Breast epithelium (tissue), 4 donors: Measurements from ENCODE around the gene UST. TPM values are rescaled to one million over a fixed set of nuclear protein-coding genes. Genes with fewer than 3 reads are reported as not detected.

Experiments used
- DNase-seq, 2 donors: peaks; one replicate each; pipeline ENCODE4 v3.0.0-alpha.2; 2019; ENCODE audit warnings: low spot score in 2 of 2
- H3K27ac ChIP-seq, 2 donors: fragments of 200-600 bp; sonication (generic) in 1 of 2; one replicate each; pipeline ENCODE4 v1.5.1; 2016 to 2019; ENCODE audit warnings: mild to moderate bottlenecking in 1 of 2
- H3K27me3 ChIP-seq, 2 donors: fragments of 200-600 bp; sonication (generic) in 1 of 2; one replicate each; pipeline versions ENCODE4 v1.5.1 to v1.6.0; 2017 to 2019; ENCODE audit warnings: control low read depth in 1 of 2, mild to moderate bottlenecking in 1 of 2
- H3K36me3 ChIP-seq: fragments of 200-600 bp; one replicate; pipeline ENCODE4 v1.5.1; 2019
- H3K4me1 ChIP-seq, 2 donors: fragments of 200-600 bp; sonication (generic); one replicate each; pipeline ENCODE4 v1.5.1; 2016 to 2019; ENCODE audit warnings: control low read depth in 1 of 2
- H3K4me3 ChIP-seq, 3 donors: fragments of 200-600 bp; sonication (generic); 1 replicate in 2 of 3; 2 replicates in 1 of 3; pipeline ENCODE4 v1.5.1; 2016 to 2019; ENCODE audit warnings: mild to moderate bottlenecking in 3 of 3, moderate library complexity in 2 of 3
- H3K9me3 ChIP-seq, 2 donors: fragments of 200-600 bp; sonication (generic) in 1 of 2; one replicate each; pipeline ENCODE4 v1.5.1; 2016 to 2019; ENCODE audit warnings: control low read depth in 1 of 2
- POLR2A ChIP-seq: fragments of 450-650 bp; IDR thresholded peaks from one replicate; pipeline ENCODE4 v1.6.1; 2016; ENCODE audit warnings: antibody characterized with exemption, mild to moderate bottlenecking, moderate library complexity
- POLR2AphosphoS5 ChIP-seq, 3 donors: sonication (generic); formaldehyde crosslinking; IDR thresholded peaks; one replicate each; pipeline ENCODE4 v1.6.1; 2017; ENCODE audit warnings: antibody characterized with exemption in 3 of 3
- intact Hi-C: fragments of 100-400 bp; cut with DNase I; formaldehyde crosslinking; loops from one replicate; pipeline ENCODE4 v1.15.1; 2023; ENCODE audit warnings: low total_unique reads
- total RNA-seq, 3 donors: library from RNA; depleted of rRNA; stranded (reverse); fragments of >200 nt; gene quantifications; one replicate each; pipeline ENCODE4 v1.1.0, GENCODE V29; 2016
- TF ChIP-seq, protein P1 (sequence below), 3 donors: fragments of 450-650 bp; IDR thresholded peaks; one replicate each; pipeline ENCODE4 v1.5.1; 2016 to 2017; ENCODE audit warnings: antibody characterized with exemption in 3 of 3, mild to moderate bottlenecking in 3 of 3, moderate library complexity in 3 of 3

The UST gene
- total RNA-seq, 3 donors from 2014 or later = 10.5 to 28.8 (median 13.2) TPM

DNA sequence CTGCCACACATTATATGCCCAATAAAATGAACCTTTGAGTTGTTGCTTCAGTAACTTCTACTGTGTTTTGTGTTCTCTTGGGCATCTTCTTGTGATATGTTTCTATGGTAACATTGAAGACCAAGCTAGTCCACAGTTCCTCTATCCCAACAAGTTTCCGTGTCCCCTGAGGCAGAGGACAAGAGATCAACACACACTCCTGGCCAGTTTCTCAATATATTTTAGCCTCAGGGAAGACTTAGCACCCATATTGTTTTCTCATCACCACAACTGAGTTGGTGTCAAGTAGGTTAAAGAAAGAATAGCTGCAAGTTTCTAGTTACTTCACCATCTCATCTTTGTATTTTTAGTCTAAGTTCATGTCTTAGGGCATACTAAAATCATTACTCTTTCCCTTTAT, 277.5 kb downstream of the UST start:
- no peaks in the 10 kb centered on the region for H3K27me3 ChIP-seq
- H3K27ac ChIP-seq = no peak overlapping the region
- no peak for TF ChIP-seq POLR2A
- no peak for TF ChIP-seq POLR2AphosphoS5 (IDR thresholded peaks at IDR 0.05)
- TF ChIP-seq, protein P1, sequence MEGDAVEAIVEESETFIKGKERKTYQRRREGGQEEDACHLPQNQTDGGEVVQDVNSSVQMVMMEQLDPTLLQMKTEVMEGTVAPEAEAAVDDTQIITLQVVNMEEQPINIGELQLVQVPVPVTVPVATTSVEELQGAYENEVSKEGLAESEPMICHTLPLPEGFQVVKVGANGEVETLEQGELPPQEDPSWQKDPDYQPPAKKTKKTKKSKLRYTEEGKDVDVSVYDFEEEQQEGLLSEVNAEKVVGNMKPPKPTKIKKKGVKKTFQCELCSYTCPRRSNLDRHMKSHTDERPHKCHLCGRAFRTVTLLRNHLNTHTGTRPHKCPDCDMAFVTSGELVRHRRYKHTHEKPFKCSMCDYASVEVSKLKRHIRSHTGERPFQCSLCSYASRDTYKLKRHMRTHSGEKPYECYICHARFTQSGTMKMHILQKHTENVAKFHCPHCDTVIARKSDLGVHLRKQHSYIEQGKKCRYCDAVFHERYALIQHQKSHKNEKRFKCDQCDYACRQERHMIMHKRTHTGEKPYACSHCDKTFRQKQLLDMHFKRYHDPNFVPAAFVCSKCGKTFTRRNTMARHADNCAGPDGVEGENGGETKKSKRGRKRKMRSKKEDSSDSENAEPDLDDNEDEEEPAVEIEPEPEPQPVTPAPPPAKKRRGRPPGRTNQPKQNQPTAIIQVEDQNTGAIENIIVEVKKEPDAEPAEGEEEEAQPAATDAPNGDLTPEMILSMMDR (IDR thresholded peaks at IDR 0.05) = no peak
- H3K4me1 ChIP-seq = peaks cover 0 to 4% of the 10 kb centered on the region in 2 donors
- H3K36me3 ChIP-seq = no peaks in the 10 kb centered on the region
- H3K4me3 ChIP-seq = no peak overlapping the region
- intact Hi-C loops = no loop called here
- no peaks in the 10 kb centered on the region for H3K9me3 ChIP-seq
- DNase-seq = no peak

DNA sequence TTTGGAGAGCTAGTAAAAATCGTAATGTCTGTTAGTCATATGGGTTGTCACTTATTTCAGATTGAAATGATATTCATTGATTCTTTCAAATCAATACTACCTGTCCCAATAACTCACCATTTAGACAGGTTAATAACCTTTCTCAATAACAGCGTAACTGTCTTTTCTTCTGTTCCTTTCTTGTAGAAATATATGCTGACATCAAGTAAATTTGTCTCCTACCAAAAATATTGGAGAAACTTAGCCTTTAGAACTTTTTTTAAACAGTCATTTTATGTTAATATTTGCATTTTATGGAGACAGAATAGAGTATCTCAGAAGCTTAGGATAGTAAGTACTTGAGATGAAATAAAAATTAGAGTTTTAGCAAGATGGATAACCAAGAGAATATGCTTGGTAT, 278.2 kb downstream of the UST start:
- H3K4me1 ChIP-seq = peaks cover 0 to 4% of the 10 kb centered on the region in 2 donors
- intact Hi-C loops = loop anchor here (5.0 kb wide), 1 partner anchor 687 kb away; no protein-coding TSS in a partner anchor
- no peaks in the 10 kb centered on the region for H3K9me3 ChIP-seq
- H3K27me3 ChIP-seq = no peaks in the 10 kb centered on the region
- H3K27ac ChIP-seq = no peak overlapping the region
- DNase-seq = no peak
- H3K36me3 ChIP-seq = no peaks in the 10 kb centered on the region
- no peak overlapping the region for H3K4me3 ChIP-seq
- TF ChIP-seq POLR2AphosphoS5 (IDR thresholded peaks at IDR 0.05) = no peak
- TF ChIP-seq, protein P1 (IDR thresholded peaks at IDR 0.05) = no peak
- no peak for TF ChIP-seq POLR2A

DNA sequence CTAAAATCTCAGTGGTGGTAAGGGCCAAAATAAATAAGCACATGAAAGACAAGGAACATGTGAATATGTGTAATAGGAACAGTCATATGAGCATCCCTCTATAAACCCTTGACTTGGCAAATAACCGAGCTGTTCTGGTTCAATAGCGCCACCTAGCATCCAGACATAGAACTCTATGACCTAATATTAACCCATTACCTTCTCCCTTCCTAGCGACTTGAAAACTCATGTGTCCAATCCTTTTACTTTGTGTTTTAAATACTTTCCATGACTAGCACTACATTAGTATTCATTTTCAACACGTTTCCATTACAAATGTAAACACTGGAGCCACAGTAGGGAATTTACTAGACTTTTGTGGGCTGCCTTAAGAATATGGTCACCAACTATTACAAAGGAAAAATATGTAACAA, 279.7 kb downstream of the UST start:
- Histone ChIP-seq H3K9me3 (no peaks in the 10 kb centered on the region), H3K36me3 (no peaks in the 10 kb centered on the region), H3K27me3 (no peaks in the 10 kb centered on the region), H3K27ac (no peak overlapping the region), H3K4me1 (peaks cover 0 to 4% of the 10 kb centered on the region in 2 donors), H3K4me3 (no peak overlapping the region)
- TF ChIP-seq, protein P1 (IDR thresholded peaks at IDR 0.05) = peak in 2 of 3 donors; percentile 25 to 30
- no peak for TF ChIP-seq POLR2A
- no peak for DNase-seq
- intact Hi-C loops = loop anchor here (5.0 kb wide), 1 partner anchor 686 kb away; no protein-coding TSS in a partner anchor

DNA sequence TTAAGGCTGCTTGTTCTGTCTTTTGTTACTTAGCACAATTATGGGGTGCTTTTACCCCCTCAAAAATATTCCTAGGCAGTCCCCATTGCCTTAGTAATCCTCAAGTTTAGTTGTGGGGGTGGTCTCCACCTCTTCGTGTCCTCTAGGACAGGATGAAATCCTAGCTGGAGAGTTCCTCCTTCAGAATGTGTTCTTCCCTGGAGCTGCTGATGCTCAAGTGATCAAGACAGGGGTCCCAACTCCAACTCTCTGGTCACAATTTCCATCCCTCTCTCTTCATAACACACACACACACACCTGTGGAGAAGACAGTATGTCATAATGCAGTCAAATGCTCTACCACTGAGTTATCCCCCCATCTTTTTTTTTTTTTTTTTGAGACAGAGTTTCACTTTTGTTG, 280.7 kb downstream of the UST start:
- Histone ChIP-seq H3K4me3 (no peak overlapping the region), H3K27me3 (no peaks in the 10 kb centered on the region), H3K4me1 (peaks cover 0 to 4% of the 10 kb centered on the region in 2 donors), H3K36me3 (no peaks in the 10 kb centered on the region), H3K27ac (no peak overlapping the region), H3K9me3 (no peaks in the 10 kb centered on the region)
- intact Hi-C loops = loop anchor here (5.0 kb wide), 1 partner anchor 685 kb away; no protein-coding TSS in a partner anchor
- DNase-seq = no peak
- TF ChIP-seq POLR2AphosphoS5 (IDR thresholded peaks at IDR 0.05) (no peak), POLR2A (no peak)
- TF ChIP-seq, protein P1 (IDR thresholded peaks at IDR 0.05) = no peak

DNA sequence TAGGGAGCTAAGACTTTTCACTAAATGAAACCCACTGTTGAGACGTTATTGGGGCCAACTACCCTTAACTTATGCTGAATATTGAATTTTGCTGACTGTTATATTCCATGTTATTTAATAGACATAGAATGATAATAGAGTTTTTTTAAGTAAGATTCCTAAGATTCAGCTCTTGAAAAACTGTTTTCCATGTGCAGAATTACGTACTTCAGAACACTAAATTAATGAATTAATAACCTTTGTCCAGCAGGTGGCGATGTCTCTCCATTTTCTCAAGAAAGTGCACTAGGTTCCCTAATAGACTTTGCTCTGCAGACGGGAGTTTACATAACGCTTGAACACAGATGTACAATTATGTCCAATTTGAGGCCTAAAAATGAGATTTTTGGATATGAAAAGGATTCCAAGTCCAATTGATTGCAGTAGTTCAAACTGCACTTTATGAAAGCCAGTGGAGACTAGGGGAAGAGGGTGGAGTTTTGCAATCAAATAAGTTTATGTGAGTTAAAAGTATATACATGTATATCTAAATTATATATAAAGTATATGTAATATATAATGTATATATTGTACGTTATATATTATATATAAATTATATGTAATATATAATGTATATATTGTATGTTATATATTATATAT, 282.1 kb downstream of the UST start:
- TF ChIP-seq, protein P1 (IDR thresholded peaks at IDR 0.05) = peak; percentile 74 to 88 (median 80)
- no peak for TF ChIP-seq POLR2AphosphoS5 (IDR thresholded peaks at IDR 0.05)
- intact Hi-C loops = loop anchor here (5.0 kb wide), 1 partner anchor 683 kb away; no protein-coding TSS in a partner anchor
- no peak overlapping the region for H3K4me3 ChIP-seq
- no peak overlapping the region for H3K27ac ChIP-seq
- peaks cover 0 to 4% of the 10 kb centered on the region in 2 donors for H3K4me1 ChIP-seq
- DNase-seq = no peak
- H3K36me3 ChIP-seq = no peaks in the 10 kb centered on the region
- H3K9me3 ChIP-seq = no peaks in the 10 kb centered on the region
- H3K27me3 ChIP-seq = no peaks in the 10 kb centered on the region
